ENCODE measurements around the gene QPCTL. TPM values are rescaled to one million over a fixed set of nuclear protein-coding genes. Genes with fewer than 3 reads are reported as not detected.

The QPCTL gene
- total and polyA plus RNA-seq, 2 of the 13 experiments (the other 11 are each of a cell fraction or from before 2014, with no cell fraction given) = 16.0 to 19.1 TPM

GRCh38 chr19:45745606-45746005 lies 53.1 kb downstream of the QPCTL start:
- intact Hi-C loops (cut with micrococcal nuclease; ENCODE audit: unreplicated experiment) (no loop called here), in situ Hi-C loops (cut with HindIII; ENCODE audit: extremely low pct_ligation_motif_present, low pct_unique_long_range_greater_than_20kb) (no loop called here)
- Histone ChIP-seq H3K36me3 (replicated peaks in 1 of 2; ENCODE audit: control insufficient read depth in 1 of 2, insufficient read depth in 2 of 2, low read length in 2 of 2) (no peaks in the 10 kb centered on the region), H2AFZ (ENCODE audit: low read length) (no peak overlapping the region), H3K9me3 (ENCODE audit: low read length) (no peaks in the 10 kb centered on the region), H3K4me1 (ENCODE audit: insufficient read depth, low read length) (peaks cover 30% of the 10 kb centered on the region), H3K4me2 (ENCODE audit: low read depth, low read length) (no peak overlapping the region), H3K27me3 (ENCODE audit: control insufficient read depth in 1 of 2, insufficient read depth in 2 of 2, low read length in 2 of 2) (peaks cover 0 to 32% of the 10 kb centered on the region in 2 experiments; a peak in 2 of 5 replicates), H4K20me1 (ENCODE audit: insufficient read depth, low read length) (no peaks in the 10 kb centered on the region), H3K27ac (ENCODE audit: extremely low read length, insufficient read depth, low read length) (no peak overlapping the region), H3K79me2 (ENCODE audit: insufficient read depth, low read length) (no peaks in the 10 kb centered on the region), H3K9ac (ENCODE audit: insufficient read depth, low read depth, low read length) (no peak overlapping the region), H3K4me3 (replicated peaks in 1 of 3; ENCODE audit: insufficient read depth in 1 of 3, low read depth in 2 of 3, low read length in 3 of 3) (no peak overlapping the region)
- ATAC-seq (no peak), DNase-seq (ENCODE audit: low spot score) (no peak), FAIRE-seq (no peak)
- 18% methylated on average over 6 of the region's 6 CpGs for WGBS (ENCODE audit: low lambda C conversion rate)
- no TSS peak for BruUV-seq (replicated peaks)
- CTCF ChIA-PET (ENCODE audit: low intra/inter-chr PET ratio, low total read pairs) = no interaction called here
- no peak for TF ChIP-seq MXD1 (CRISPR knock-in tag; IDR thresholded peaks at IDR 0.05)
- no peak for TF ChIP-seq XBP1 (CRISPR knock-in tag; IDR thresholded peaks at IDR 0.05)
- TF ChIP-seq REST (IDR thresholded peaks at IDR 0.05; ENCODE audit: borderline replicate concordance in 1 of 2, low read depth in 1 of 2, low read length in 2 of 2) = no peak
- no peak for TF ChIP-seq RAD51 (IDR thresholded peaks at IDR 0.05; ENCODE audit: borderline replicate concordance)
- POLR2A ChIA-PET = interaction anchor here (1.0 to 1.1 kb wide), 2 partner anchors 15 to 25 kb away, joined by 4 read pairs; partner anchors contain the start of gene FBXO46
